ENCODE data around the gene FUCA1.
"Not testable (repeated sequence)": the region's sequence is repeated elsewhere in the genome, so short reads cannot be mapped to it uniquely, and the experiment has no call there.

DNA sequence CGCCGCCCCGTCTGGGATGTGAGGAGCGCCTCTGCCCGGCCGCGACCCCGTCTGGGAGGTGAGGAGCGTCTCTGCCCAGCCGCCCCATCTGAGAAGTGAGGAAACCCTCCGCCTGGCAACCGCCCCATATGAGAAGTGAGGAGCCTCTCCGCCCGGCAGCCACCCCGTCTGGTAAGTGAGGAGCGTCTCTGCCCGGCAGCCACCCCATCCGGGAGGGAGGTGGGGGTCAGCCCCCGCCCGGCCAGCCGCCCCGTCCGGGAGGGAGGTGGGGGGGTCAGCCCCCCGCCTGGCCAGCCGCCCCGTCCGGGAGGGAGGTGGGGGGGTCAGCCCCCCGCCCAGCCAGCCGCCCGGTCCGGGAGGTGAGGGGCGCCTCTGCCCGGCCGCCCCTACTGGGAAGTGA is 15.0 kb downstream of the FUCA1 start:
- TF ChIP-seq EP300, CTCF, POLR2AphosphoS5, POLR2A (IDR thresholded peaks at IDR 0.05): not testable (repeated sequence)

All from gastroesophageal sphincter (tissue), 3 donors.